SU-DHL-6 (cell line): ENCODE measurements around the gene DDX42.

Experiments used
- H2AFZ ChIP-seq: fragments of 200-600 bp; sonication (generic); 2 replicates; pipeline ENCODE4 v1.6.1; 2014; ENCODE audit warnings: low read depth, mild to moderate bottlenecking, moderate library complexity, mixed read lengths, antibody characterized with exemption, low read length; ENCODE audit not compliant: severe bottlenecking
- H3F3A ChIP-seq: fragments of 200-600 bp; shearing (Covaris generic); 2 replicates; pipeline ENCODE4 v1.6.0; 2016; ENCODE audit warnings: antibody characterized with exemption, mild to moderate bottlenecking; ENCODE audit not compliant: insufficient read depth
- H3K27ac ChIP-seq: fragments of 200-600 bp; sonication (generic); 2 replicates; pipeline ENCODE4 v1.5.1; 2016; ENCODE audit warnings: low read depth, mild to moderate bottlenecking, low read length, moderate library complexity, mixed read lengths
- H3K27me3 ChIP-seq: fragments of 200-600 bp; sonication (generic), shearing (Covaris generic); 2 replicates; pipeline ENCODE4 v1.6.0; 2014; ENCODE audit warnings: mild to moderate bottlenecking, low read length
- H3K36me3 ChIP-seq: fragments of 200-600 bp; sonication (generic); 2 replicates; pipeline ENCODE4 v1.6.1; 2014; ENCODE audit warnings: mild to moderate bottlenecking, low read length, mixed read lengths
- H3K4me2 ChIP-seq: fragments of 300-600, 200-600 bp; shearing (Covaris generic), sonication (generic); 2 replicates; pipeline ENCODE4 v1.6.0; 2014; ENCODE audit warnings: low read length, low read depth, mild to moderate bottlenecking; ENCODE audit not compliant: poor library complexity, severe bottlenecking
- H3K4me3 ChIP-seq: fragments of 200-600 bp; sonication (generic); 2 replicates; pipeline ENCODE4 v1.5.1; 2014; ENCODE audit warnings: antibody characterized with exemption, low read length, mild to moderate bottlenecking, mixed read lengths; ENCODE audit not compliant: insufficient read depth, poor library complexity, severe bottlenecking
- H3K79me2 ChIP-seq: fragments of 200-600 bp; sonication (generic); 2 replicates; pipeline ENCODE4 v1.6.1; 2014; ENCODE audit warnings: mild to moderate bottlenecking, low read length, moderate library complexity; ENCODE audit not compliant: insufficient read depth
- H3K9ac ChIP-seq: fragments of 200-600 bp; sonication (generic); 2 replicates; pipeline ENCODE4 v1.7.0; 2014; ENCODE audit warnings: mild to moderate bottlenecking, low read length
- H3K9me2 ChIP-seq: fragments of 200-600 bp; sonication (generic); replicated peaks from 2 replicates; pipeline ENCODE4 v1.6.1; 2014; ENCODE audit warnings: low read length; ENCODE audit not compliant: insufficient read depth
- H3K9me3 ChIP-seq: fragments of 200-600 bp; sonication (generic); 2 replicates; pipeline ENCODE4 v1.6.1; 2014; ENCODE audit warnings: low read length, mixed read lengths; ENCODE audit not compliant: insufficient read depth
- H4K20me1 ChIP-seq: fragments of 200-600 bp; sonication (generic); 2 replicates; pipeline ENCODE4 v1.6.1; 2014; ENCODE audit warnings: low read depth, mild to moderate bottlenecking, antibody characterized with exemption, low read length, moderate library complexity, mixed read lengths
- EZH2phosphoT487 ChIP-seq: fragments of 200-600 bp; sonication (generic), shearing (Covaris generic); conservative IDR thresholded peaks from 2 replicates; pipeline ENCODE4 v1.6.1; 2018; ENCODE audit warnings: mild to moderate bottlenecking, antibody characterized with exemption, low read length, moderate library complexity, mixed read lengths
- TF ChIP-seq, protein P1 (sequence below): fragments of 200-600 bp; sonication (generic); IDR thresholded peaks from one replicate; pipeline ENCODE4 v1.5.1; 2017; ENCODE audit warnings: antibody characterized with exemption, mild to moderate bottlenecking, low read length, moderate library complexity; ENCODE audit not compliant: insufficient read depth, poor library complexity, severe bottlenecking

The DDX42 gene

DNA sequence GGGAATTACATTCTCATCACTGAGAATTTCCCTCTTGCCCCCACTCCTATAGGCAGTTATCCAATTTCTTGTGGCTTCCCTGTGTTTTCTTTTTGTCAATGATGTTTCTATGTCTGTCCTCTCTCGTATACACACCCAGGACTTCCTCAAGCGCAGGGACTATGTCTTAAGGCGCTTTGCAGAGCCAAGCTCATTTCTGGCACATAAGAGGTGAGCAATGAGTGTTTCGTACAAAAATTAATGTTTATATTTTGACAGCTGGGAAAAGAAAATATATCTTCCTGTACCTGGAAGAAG is 947 bp downstream of the DDX42 start:
- peak overlapping the region; percentile 87 for H3K27ac ChIP-seq

DNA sequence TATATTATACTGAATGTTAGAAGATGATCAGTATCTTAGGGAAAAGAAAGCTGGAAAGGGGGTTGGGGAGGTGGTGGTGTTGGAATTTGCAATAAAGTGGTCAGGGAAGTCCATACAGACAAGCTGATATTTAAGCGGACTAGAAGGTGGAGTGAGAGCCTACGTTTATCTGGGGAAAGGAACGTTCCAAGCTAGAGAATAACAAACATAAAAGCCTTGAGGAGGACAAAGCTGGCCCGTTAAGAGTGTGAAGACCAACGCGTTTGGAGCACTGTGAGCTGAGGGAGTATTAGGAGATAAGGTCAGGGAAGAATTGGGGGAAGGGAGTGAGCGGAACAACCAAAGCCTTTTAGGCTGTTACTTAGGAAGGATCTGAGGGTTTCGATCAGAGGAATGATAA is 1.4 kb downstream of the DDX42 start:
- H2AFZ ChIP-seq = no peak overlapping the region
- peak overlapping the region; percentile 85 for H3K4me2 ChIP-seq

More for the DNA sequence above, 947 bp downstream of the DDX42 start:
- H3K4me2 ChIP-seq = peak overlapping the region; percentile 85
- TF ChIP-seq EZH2phosphoT487 = no peak
- TF ChIP-seq, protein P1, sequence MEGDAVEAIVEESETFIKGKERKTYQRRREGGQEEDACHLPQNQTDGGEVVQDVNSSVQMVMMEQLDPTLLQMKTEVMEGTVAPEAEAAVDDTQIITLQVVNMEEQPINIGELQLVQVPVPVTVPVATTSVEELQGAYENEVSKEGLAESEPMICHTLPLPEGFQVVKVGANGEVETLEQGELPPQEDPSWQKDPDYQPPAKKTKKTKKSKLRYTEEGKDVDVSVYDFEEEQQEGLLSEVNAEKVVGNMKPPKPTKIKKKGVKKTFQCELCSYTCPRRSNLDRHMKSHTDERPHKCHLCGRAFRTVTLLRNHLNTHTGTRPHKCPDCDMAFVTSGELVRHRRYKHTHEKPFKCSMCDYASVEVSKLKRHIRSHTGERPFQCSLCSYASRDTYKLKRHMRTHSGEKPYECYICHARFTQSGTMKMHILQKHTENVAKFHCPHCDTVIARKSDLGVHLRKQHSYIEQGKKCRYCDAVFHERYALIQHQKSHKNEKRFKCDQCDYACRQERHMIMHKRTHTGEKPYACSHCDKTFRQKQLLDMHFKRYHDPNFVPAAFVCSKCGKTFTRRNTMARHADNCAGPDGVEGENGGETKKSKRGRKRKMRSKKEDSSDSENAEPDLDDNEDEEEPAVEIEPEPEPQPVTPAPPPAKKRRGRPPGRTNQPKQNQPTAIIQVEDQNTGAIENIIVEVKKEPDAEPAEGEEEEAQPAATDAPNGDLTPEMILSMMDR = no peak
- peaks cover 6% of the 10 kb centered on the region; the same call in 1 of the 2 replicates for H3F3A ChIP-seq
- H3K9ac ChIP-seq = peak overlapping the region; percentile 95
- H3K9me3 ChIP-seq = no peaks in the 10 kb centered on the region
- H3K27me3 ChIP-seq = no peaks in the 10 kb centered on the region
- H4K20me1 ChIP-seq = peaks cover 14% of the 10 kb centered on the region; the same call in 1 of the 2 replicates
- H3K4me3 ChIP-seq = peak overlapping the region; percentile 69
- no peaks in the 10 kb centered on the region for H3K9me2 ChIP-seq
- peaks cover 8% of the 10 kb centered on the region for H3K36me3 ChIP-seq
- H2AFZ ChIP-seq = no peak overlapping the region
- H3K79me2 ChIP-seq = peaks cover 92% of the 10 kb centered on the region

DNA sequence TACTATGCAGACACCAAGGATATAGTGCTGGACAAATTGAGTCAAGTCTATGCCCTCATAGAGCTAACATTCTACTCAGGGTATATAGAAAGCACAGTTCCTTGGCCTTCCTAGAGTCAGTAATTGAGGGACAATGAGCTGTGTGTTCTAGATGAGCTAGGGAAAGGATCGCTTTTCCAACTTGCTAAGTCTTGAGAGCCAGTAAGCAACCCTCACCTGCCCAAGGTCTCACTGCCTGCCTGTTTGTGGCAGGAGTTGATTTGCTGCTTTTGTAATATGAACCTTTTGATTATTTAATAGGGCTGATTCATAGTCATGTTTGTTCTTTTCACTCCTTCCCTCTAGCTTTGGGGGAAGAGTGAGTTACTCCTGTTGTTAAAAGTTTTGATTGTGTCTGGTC is 6.5 kb downstream of the DDX42 start:
- H3K79me2 ChIP-seq = peaks cover 98% of the 10 kb centered on the region
- no peak overlapping the region for H3K4me3 ChIP-seq
- H2AFZ ChIP-seq = no peak overlapping the region
- H3K4me2 ChIP-seq = no peak overlapping the region
- TF ChIP-seq, protein P1 = no peak
- no peak for TF ChIP-seq EZH2phosphoT487
- H3K36me3 ChIP-seq = peaks cover 8% of the 10 kb centered on the region
- H3K9me3 ChIP-seq = no peaks in the 10 kb centered on the region
- H3F3A ChIP-seq = 0 out of 2 replicates have a peak, but pooled peaks cover 3% of the 10 kb centered on the region
- H3K9ac ChIP-seq = no peak overlapping the region
- H3K9me2 ChIP-seq = no peaks in the 10 kb centered on the region
- H4K20me1 ChIP-seq = peaks cover 26% of the 10 kb centered on the region
- no peak overlapping the region for H3K27ac ChIP-seq
- H3K27me3 ChIP-seq = no peaks in the 10 kb centered on the region

More for the DNA sequence above, 1.4 kb downstream of the DDX42 start:
- Histone ChIP-seq H3K27ac (no peak overlapping the region; the same call in 1 of the 2 replicates), H3K9me3 (no peaks in the 10 kb centered on the region), H3K27me3 (no peaks in the 10 kb centered on the region), H3K79me2 (peaks cover 92% of the 10 kb centered on the region), H3K36me3 (peaks cover 8% of the 10 kb centered on the region), H3F3A (peaks cover 6% of the 10 kb centered on the region; the same call in 1 of the 2 replicates), H3K9me2 (no peaks in the 10 kb centered on the region), H4K20me1 (peaks cover 14% of the 10 kb centered on the region; the same call in 1 of the 2 replicates), H3K9ac (peak overlapping the region; percentile 95), H3K4me3 (peak overlapping the region; percentile 69)
- TF ChIP-seq, protein P1 = no peak
- no peak for TF ChIP-seq EZH2phosphoT487
